H9 (cell line): ENCODE results near the gene KDM4C. TPM values are rescaled to one million over a fixed set of nuclear protein-coding genes. Genes with fewer than 3 reads are reported as not detected.

Experiments used
- DNase-seq: peaks from one replicate; pipeline ENCODE4 v3.0.0-alpha.2; 2017
- H2AFZ ChIP-seq: one replicate; pipeline ENCODE4 v1.6.1; 2013; ENCODE audit warnings: mild to moderate bottlenecking, low read length, control low read depth, moderate library complexity
- H2AK5ac ChIP-seq: 2 replicates; pipeline ENCODE4 v1.6.1; 2013; ENCODE audit warnings: low read length, control low read depth, mixed read lengths; ENCODE audit not compliant: insufficient read length
- H2BK120ac ChIP-seq: one replicate; pipeline ENCODE4 v1.6.1; 2013; ENCODE audit warnings: low read depth, mild to moderate bottlenecking, low read length, control low read depth, inconsistent platforms; ENCODE audit not compliant: poor library complexity, severe bottlenecking
- H2BK12ac ChIP-seq: 2 replicates; pipeline ENCODE4 v1.6.1; 2013; ENCODE audit warnings: low read length, control low read depth, mixed read lengths, low read depth; ENCODE audit not compliant: insufficient read length
- H2BK15ac ChIP-seq: 2 replicates; pipeline ENCODE4 v1.6.1; 2013; ENCODE audit warnings: low read depth, low read length, control low read depth
- H2BK20ac ChIP-seq: one replicate; pipeline ENCODE4 v1.6.1; 2013; ENCODE audit warnings: low read depth, mild to moderate bottlenecking, low read length, control low read depth, inconsistent platforms; ENCODE audit not compliant: poor library complexity, severe bottlenecking
- H2BK5ac ChIP-seq: 2 replicates; pipeline ENCODE4 v1.6.1; 2013; ENCODE audit warnings: low read length, control low read depth, mixed read lengths; ENCODE audit not compliant: insufficient read length
- H3K14ac ChIP-seq: 2 replicates; pipeline ENCODE4 v1.6.1; 2013; ENCODE audit warnings: low read length, control low read depth; ENCODE audit not compliant: insufficient read depth
- H3K18ac ChIP-seq: 2 replicates; pipeline ENCODE4 v1.6.1; 2013; ENCODE audit warnings: low read depth, mild to moderate bottlenecking, mixed read lengths, low read length, control low read depth; ENCODE audit not compliant: insufficient read length
- H3K23ac ChIP-seq: 2 replicates; pipeline ENCODE4 v1.6.1; 2013; ENCODE audit warnings: low read length, control low read depth, mixed read lengths, low read depth; ENCODE audit not compliant: insufficient read length
- H3K23me2 ChIP-seq: 2 replicates; pipeline ENCODE4 v1.6.1; 2013; ENCODE audit warnings: low read depth, mild to moderate bottlenecking, mixed read lengths, low read length, control low read depth; ENCODE audit not compliant: insufficient read length, poor library complexity, severe bottlenecking
- H3K27ac ChIP-seq: 2 replicates; pipeline ENCODE4 v1.5.1; 2013; ENCODE audit warnings: low read length, control low read depth, mixed read lengths, low read depth; ENCODE audit not compliant: insufficient read length
- H3K27me3 ChIP-seq: 2 replicates; pipeline ENCODE4 v1.6.1; 2013; ENCODE audit warnings: low read length, control low read depth, inconsistent platforms; ENCODE audit not compliant: insufficient read depth
- H3K4ac ChIP-seq: 2 replicates; pipeline ENCODE4 v1.6.1; 2013; ENCODE audit warnings: low read depth, mild to moderate bottlenecking, control low read depth, inconsistent platforms, low read length, moderate library complexity
- H3K4me1 ChIP-seq: 2 replicates; pipeline ENCODE4 v1.6.1; 2013; ENCODE audit warnings: low read length, control low read depth, inconsistent platforms; ENCODE audit not compliant: insufficient read depth
- H3K4me2 ChIP-seq: 2 replicates; pipeline ENCODE4 v1.6.1; 2013; ENCODE audit warnings: low read length, control low read depth, mixed read lengths; ENCODE audit not compliant: insufficient read length, insufficient read depth
- H3K56ac ChIP-seq: 2 replicates; pipeline ENCODE4 v1.6.1; 2013; ENCODE audit warnings: low read depth, mild to moderate bottlenecking, mixed read lengths, low read length, control low read depth; ENCODE audit not compliant: insufficient read length
- H3K79me1 ChIP-seq: 2 replicates; pipeline ENCODE4 v1.6.1; 2013; ENCODE audit warnings: low read depth, mild to moderate bottlenecking, moderate library complexity, low read length, control low read depth, inconsistent platforms; ENCODE audit not compliant: insufficient read depth, poor library complexity, severe bottlenecking
- H3K79me2 ChIP-seq: 2 replicates; pipeline ENCODE4 v1.6.1; 2013; ENCODE audit warnings: low read length, control low read depth, inconsistent platforms; ENCODE audit not compliant: insufficient read depth
- H3K9ac ChIP-seq: 2 replicates; pipeline ENCODE4 v1.6.1; 2013; ENCODE audit warnings: low read length, control low read depth, mixed read lengths; ENCODE audit not compliant: insufficient read length; ENCODE audit errors: extremely low read depth
- H3K9me3 ChIP-seq: one replicate; pipeline ENCODE4 v1.6.1; 2013; ENCODE audit warnings: low read depth, low read length, inconsistent platforms; ENCODE audit not compliant: control insufficient read depth
- H3T11ph ChIP-seq: one replicate; pipeline ENCODE4 v1.6.1; 2013; ENCODE audit warnings: mild to moderate bottlenecking, low read length, control low read depth, inconsistent platforms
- H4K20me1 ChIP-seq: one replicate; pipeline ENCODE4 v1.6.1; 2013; ENCODE audit not compliant: control insufficient read depth, insufficient read length, insufficient read depth
- H4K5ac ChIP-seq: 2 replicates; pipeline ENCODE4 v1.6.1; 2013; ENCODE audit warnings: low read depth, mild to moderate bottlenecking, mixed read lengths, low read length, control low read depth; ENCODE audit not compliant: insufficient read length
- H4K8ac ChIP-seq: replicated peaks from 2 replicates; pipeline ENCODE4 v1.6.1; 2013; ENCODE audit warnings: low read length, control low read depth, mixed read lengths, low read depth; ENCODE audit not compliant: insufficient read length
- H4K91ac ChIP-seq: 2 replicates; pipeline ENCODE4 v1.6.1; 2013; ENCODE audit warnings: low read depth, mild to moderate bottlenecking, moderate library complexity, mixed read lengths, low read length, control low read depth; ENCODE audit not compliant: insufficient read length
- H3K27ac Mint-ChIP-seq, 3 experiments: 2 replicates in 2 of 3; 3 replicates in 1 of 3; pipeline ENCODE4 v1.8.0; 2020 to 2021; ENCODE audit warnings: mixed read lengths in 3 of 3, mild to moderate bottlenecking in 1 of 3, moderate library complexity in 1 of 3
- H3K27me3 Mint-ChIP-seq: 2 replicates; pipeline ENCODE4 v1.8.0; 2021; ENCODE audit warnings: low read depth, mild to moderate bottlenecking, moderate library complexity, mixed read lengths
- H3K36me3 Mint-ChIP-seq, 3 experiments: 2 replicates in 2 of 3; 3 replicates in 1 of 3; pipeline ENCODE4 v1.8.0; 2020 to 2021; ENCODE audit warnings: low read depth in 3 of 3, mixed read lengths in 3 of 3; ENCODE audit not compliant: insufficient read depth in 1 of 3
- H3K4me1 Mint-ChIP-seq, 2 experiments: 2 replicates each; pipeline ENCODE4 v1.8.0; 2020; ENCODE audit warnings: mixed read lengths in 2 of 2
- H3K4me3 Mint-ChIP-seq, 2 experiments: 2 replicates in 1 of 2; 3 replicates in 1 of 2; pipeline ENCODE4 v1.8.0; 2020 to 2021; ENCODE audit warnings: mild to moderate bottlenecking in 2 of 2, mixed read lengths in 2 of 2, moderate library complexity in 1 of 2
- H3K9me3 Mint-ChIP-seq, 2 experiments: 2 replicates in 1 of 2; 3 replicates in 1 of 2; pipeline ENCODE4 v1.8.0; 2020; ENCODE audit warnings: mild to moderate bottlenecking in 2 of 2, mixed read lengths in 2 of 2, moderate library complexity in 1 of 2
- WGBS: extraction: QIAGEN DNeasy Blood & Tissue Kit; methylation state at CpG from one replicate; pipeline ENCODE4 v1.1.7; 2013; ENCODE audit warnings: missing lambda C conversion rate, low lambda C conversion rate, mixed read lengths; ENCODE audit not compliant: insufficient read length; ENCODE audit errors: extremely low coverage; 5-methylcytosine and 5-hydroxymethylcytosine counted together
- long read RNA-seq: library from polyadenylated mRNA; unstranded; transcript quantifications from one replicate; pipeline ENCODE4 v2.0.0, GENCODE V29; 2020
- total RNA-seq: library from RNA; stranded (reverse); gene quantifications from 2 replicates; pipeline ENCODE4 v1.2.1, GENCODE V29; 2021
- TF ChIP-seq, protein P1 (sequence below): fragments of 200-600 bp; sonication (generic); conservative IDR thresholded peaks from 3 replicates; pipeline ENCODE4 v1.8.0; 2021; ENCODE audit warnings: antibody characterized with exemption, mild to moderate bottlenecking

KDM4C gene
- 21.0 and 24.0 TPM in 2 replicates for total RNA-seq
- long read RNA-seq, full-length matches to known transcripts, result 21 of 61 reads
- long read RNA-seq, partial matches to known transcripts, result 11 of 61 reads
- long read RNA-seq, other reads (novel, unspliced or antisense), result 29 of 61 reads

DNA sequence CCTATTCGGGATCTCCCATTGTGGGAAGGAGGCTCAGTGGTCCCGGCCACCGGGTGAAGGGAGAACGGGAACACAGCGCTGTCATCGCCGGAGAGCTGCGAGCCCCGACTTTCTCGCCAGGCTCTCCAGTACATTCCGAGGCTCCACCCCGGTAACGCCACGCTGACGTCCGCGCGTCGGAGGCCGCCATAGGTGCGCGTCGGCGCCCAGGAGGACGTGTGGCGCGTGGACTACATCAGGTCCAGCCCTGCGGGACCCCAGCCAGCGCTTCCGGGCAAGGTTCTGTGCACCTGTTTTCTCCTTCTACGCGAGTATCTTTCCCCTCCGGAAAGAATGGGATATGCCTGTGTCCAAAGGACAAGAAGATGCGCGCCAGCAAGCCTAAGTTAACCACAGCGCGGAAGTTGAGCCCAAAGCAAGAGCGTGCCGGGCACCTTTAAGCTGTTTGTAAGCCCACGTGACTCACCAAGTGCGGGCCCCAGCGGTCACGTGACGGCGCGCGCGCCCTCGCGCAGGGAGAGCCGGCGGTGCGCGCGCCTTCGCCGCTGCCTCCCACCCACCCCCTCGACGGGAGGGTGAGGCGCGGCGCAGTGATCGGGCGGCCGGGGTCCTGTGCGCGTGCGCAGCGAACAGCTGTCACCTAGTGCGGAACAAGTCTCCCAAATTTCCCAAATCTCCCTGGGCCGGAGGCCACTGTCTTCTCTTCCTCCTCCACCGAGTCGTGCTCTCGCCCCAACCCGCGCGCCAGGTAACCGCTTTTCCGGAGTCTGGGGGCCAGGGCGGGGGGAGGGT is at the start of gene KDM4C:
Gene KDM4C, plus strand, starts transcription at position 518 of the 792 bp plus-strand sequence. CDS start 35,016 bp downstream, outside the sequence.
- peak within 1 kb of the TSS; percentile 53 for H3K9ac ChIP-seq
- no peak within 1 kb of the TSS for H3K23ac ChIP-seq
- H3K27ac ChIP-seq, result peak within 1 kb of the TSS; percentile 49
- H3K79me2 ChIP-seq, result peaks cover 8% of the 10 kb centered on the region; the same call in 1 of the 2 replicates
- Mint-ChIP-seq H3K27ac (peak within 1 kb of the TSS; percentile 100), H3K9me3 (no peaks in the 10 kb centered on the region; a peak in 1 of 5 replicates), H3K36me3 (no peaks in the 10 kb centered on the region), H3K27me3 (no peaks in the 10 kb centered on the region), H3K4me1 (peaks cover 18 to 32% of the 10 kb centered on the region in 2 experiments), H3K4me3 (peak within 1 kb of the TSS; percentile 94 to 99)
- peak within 1 kb of the TSS; percentile 77 for H3K18ac ChIP-seq
- peak within 1 kb of the TSS; percentile 55 for H3K4me2 ChIP-seq
- no peak within 1 kb of the TSS for H3T11ph ChIP-seq
- H2BK15ac ChIP-seq, result no peak within 1 kb of the TSS
- H3K14ac ChIP-seq, result peak within 1 kb of the TSS; percentile 65
- peak; percentile 97 for DNase-seq
- H3K27me3 ChIP-seq, result no peaks in the 10 kb centered on the region
- no peak within 1 kb of the TSS for H4K8ac ChIP-seq
- H2BK20ac ChIP-seq, result no peak within 1 kb of the TSS
- H2BK5ac ChIP-seq, result no peak within 1 kb of the TSS
- H3K9me3 ChIP-seq, result no peaks in the 10 kb centered on the region
- H4K5ac ChIP-seq, result no peak within 1 kb of the TSS
- no peaks in the 10 kb centered on the region for H3K79me1 ChIP-seq
- no peak within 1 kb of the TSS for H3K56ac ChIP-seq
- H2BK12ac ChIP-seq, result no peak within 1 kb of the TSS
- no peak within 1 kb of the TSS for H2BK120ac ChIP-seq
- WGBS, result no CpG with 5 or more reads among the region's 80 CpGs
- no peaks in the 10 kb centered on the region for H4K20me1 ChIP-seq
- TF ChIP-seq, protein P1, sequence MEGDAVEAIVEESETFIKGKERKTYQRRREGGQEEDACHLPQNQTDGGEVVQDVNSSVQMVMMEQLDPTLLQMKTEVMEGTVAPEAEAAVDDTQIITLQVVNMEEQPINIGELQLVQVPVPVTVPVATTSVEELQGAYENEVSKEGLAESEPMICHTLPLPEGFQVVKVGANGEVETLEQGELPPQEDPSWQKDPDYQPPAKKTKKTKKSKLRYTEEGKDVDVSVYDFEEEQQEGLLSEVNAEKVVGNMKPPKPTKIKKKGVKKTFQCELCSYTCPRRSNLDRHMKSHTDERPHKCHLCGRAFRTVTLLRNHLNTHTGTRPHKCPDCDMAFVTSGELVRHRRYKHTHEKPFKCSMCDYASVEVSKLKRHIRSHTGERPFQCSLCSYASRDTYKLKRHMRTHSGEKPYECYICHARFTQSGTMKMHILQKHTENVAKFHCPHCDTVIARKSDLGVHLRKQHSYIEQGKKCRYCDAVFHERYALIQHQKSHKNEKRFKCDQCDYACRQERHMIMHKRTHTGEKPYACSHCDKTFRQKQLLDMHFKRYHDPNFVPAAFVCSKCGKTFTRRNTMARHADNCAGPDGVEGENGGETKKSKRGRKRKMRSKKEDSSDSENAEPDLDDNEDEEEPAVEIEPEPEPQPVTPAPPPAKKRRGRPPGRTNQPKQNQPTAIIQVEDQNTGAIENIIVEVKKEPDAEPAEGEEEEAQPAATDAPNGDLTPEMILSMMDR, result no peak
- H4K91ac ChIP-seq, result no peak within 1 kb of the TSS
- peaks cover 6% of the 10 kb centered on the region for H3K23me2 ChIP-seq
- no peak within 1 kb of the TSS for H2AFZ ChIP-seq
- no peak within 1 kb of the TSS for H2AK5ac ChIP-seq
- no peaks in the 10 kb centered on the region; the same call in 1 of the 2 replicates for H3K4me1 ChIP-seq
- no peak within 1 kb of the TSS for H3K4ac ChIP-seq
